Nephron (organoid): Measurements from ENCODE around the gene GMDS.
A peak's percentile ranks its signal among the peaks of the same experiment; 100 is the strongest.

Experiments
- H3K27ac Mint-ChIP-seq, 3 experiments: 2 replicates each; pipeline ENCODE4 v1.8.0; 2020; ENCODE audit warnings: mixed read lengths in 3 of 3, mild to moderate bottlenecking in 2 of 3, moderate library complexity in 1 of 3
- H3K27me3 Mint-ChIP-seq: 2 replicates; pipeline ENCODE4 v1.8.0; 2021; ENCODE audit warnings: low read depth, mild to moderate bottlenecking, moderate library complexity, mixed read lengths
- H3K36me3 Mint-ChIP-seq: 2 replicates; pipeline ENCODE4 v1.8.0; 2020; ENCODE audit warnings: low read depth, mixed read lengths
- H3K4me1 Mint-ChIP-seq: 2 replicates; pipeline ENCODE4 v1.8.0; 2020; ENCODE audit warnings: mixed read lengths
- H3K4me3 Mint-ChIP-seq, 3 experiments: 2 replicates each; pipeline ENCODE4 v1.8.0; 2020; ENCODE audit warnings: mild to moderate bottlenecking in 3 of 3, mixed read lengths in 3 of 3, moderate library complexity in 2 of 3
- H3K9me3 Mint-ChIP-seq: 2 replicates; pipeline ENCODE4 v1.8.0; 2020; ENCODE audit warnings: mixed read lengths
- TF ChIP-seq, protein P1 (sequence below), 3 experiments: fragments of 200-600 bp; sonication (generic); IDR thresholded peaks; one replicate each; pipeline ENCODE4 v1.5.0; 2021; ENCODE audit warnings: antibody characterized with exemption in 3 of 3; ENCODE audit not compliant: unreplicated experiment in 3 of 3

Gene GMDS

DNA sequence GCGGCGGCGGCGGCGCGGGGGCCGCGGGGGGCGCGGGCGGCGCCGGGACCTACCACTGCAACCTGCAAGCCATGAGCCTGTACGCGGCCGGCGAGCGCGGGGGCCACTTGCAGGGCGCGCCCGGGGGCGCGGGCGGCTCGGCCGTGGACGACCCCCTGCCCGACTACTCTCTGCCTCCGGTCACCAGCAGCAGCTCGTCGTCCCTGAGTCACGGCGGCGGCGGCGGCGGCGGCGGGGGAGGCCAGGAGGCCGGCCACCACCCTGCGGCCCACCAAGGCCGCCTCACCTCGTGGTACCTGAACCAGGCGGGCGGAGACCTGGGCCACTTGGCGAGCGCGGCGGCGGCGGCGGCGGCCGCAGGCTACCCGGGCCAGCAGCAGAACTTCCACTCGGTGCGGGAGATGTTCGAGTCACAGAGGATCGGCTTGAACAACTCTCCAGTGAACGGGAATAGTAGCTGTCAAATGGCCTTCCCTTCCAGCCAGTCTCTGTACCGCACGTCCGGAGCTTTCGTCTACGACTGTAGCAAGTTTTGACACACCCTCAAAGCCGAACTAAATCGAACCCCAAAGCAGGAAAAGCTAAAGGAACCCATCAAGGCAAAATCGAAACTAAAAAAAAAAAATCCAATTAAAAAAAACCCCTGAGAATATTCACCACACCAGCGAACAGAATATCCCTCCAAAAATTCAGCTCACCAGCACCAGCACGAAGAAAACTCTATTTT lies 633.7 kb downstream of the GMDS start:
- H3K36me3 Mint-ChIP-seq: peaks cover 21% of the 10 kb centered on the region
- no peaks in the 10 kb centered on the region for H3K9me3 Mint-ChIP-seq
- TF ChIP-seq, protein P1, sequence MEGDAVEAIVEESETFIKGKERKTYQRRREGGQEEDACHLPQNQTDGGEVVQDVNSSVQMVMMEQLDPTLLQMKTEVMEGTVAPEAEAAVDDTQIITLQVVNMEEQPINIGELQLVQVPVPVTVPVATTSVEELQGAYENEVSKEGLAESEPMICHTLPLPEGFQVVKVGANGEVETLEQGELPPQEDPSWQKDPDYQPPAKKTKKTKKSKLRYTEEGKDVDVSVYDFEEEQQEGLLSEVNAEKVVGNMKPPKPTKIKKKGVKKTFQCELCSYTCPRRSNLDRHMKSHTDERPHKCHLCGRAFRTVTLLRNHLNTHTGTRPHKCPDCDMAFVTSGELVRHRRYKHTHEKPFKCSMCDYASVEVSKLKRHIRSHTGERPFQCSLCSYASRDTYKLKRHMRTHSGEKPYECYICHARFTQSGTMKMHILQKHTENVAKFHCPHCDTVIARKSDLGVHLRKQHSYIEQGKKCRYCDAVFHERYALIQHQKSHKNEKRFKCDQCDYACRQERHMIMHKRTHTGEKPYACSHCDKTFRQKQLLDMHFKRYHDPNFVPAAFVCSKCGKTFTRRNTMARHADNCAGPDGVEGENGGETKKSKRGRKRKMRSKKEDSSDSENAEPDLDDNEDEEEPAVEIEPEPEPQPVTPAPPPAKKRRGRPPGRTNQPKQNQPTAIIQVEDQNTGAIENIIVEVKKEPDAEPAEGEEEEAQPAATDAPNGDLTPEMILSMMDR (IDR thresholded peaks at IDR 0.05; ENCODE audit: unreplicated experiment in 3 of 3): no peak
- H3K4me1 Mint-ChIP-seq: peaks cover 42% of the 10 kb centered on the region
- peaks cover 72% of the 10 kb centered on the region for H3K27me3 Mint-ChIP-seq
- H3K4me3 Mint-ChIP-seq: peak overlapping the region; percentile 87 to 99 (median 99)
- peak overlapping the region; percentile 94 to 100 (median 96) for H3K27ac Mint-ChIP-seq

DNA sequence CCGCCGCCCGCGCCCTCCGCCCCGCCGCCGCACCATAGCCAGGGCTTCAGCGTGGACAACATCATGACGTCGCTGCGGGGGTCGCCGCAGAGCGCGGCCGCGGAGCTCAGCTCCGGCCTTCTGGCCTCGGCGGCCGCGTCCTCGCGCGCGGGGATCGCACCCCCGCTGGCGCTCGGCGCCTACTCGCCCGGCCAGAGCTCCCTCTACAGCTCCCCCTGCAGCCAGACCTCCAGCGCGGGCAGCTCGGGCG lies 634.2 kb downstream of the GMDS start:
- TF ChIP-seq, protein P1 (IDR thresholded peaks at IDR 0.05; ENCODE audit: unreplicated experiment in 3 of 3): no peak
- Mint-ChIP-seq H3K27ac (no peak overlapping the region), H3K4me3 (peak overlapping the region in 1 of 3 experiments; percentile 32), H3K27me3 (peaks cover 72% of the 10 kb centered on the region), H3K36me3 (peaks cover 21% of the 10 kb centered on the region), H3K9me3 (no peaks in the 10 kb centered on the region), H3K4me1 (peaks cover 40% of the 10 kb centered on the region)

DNA sequence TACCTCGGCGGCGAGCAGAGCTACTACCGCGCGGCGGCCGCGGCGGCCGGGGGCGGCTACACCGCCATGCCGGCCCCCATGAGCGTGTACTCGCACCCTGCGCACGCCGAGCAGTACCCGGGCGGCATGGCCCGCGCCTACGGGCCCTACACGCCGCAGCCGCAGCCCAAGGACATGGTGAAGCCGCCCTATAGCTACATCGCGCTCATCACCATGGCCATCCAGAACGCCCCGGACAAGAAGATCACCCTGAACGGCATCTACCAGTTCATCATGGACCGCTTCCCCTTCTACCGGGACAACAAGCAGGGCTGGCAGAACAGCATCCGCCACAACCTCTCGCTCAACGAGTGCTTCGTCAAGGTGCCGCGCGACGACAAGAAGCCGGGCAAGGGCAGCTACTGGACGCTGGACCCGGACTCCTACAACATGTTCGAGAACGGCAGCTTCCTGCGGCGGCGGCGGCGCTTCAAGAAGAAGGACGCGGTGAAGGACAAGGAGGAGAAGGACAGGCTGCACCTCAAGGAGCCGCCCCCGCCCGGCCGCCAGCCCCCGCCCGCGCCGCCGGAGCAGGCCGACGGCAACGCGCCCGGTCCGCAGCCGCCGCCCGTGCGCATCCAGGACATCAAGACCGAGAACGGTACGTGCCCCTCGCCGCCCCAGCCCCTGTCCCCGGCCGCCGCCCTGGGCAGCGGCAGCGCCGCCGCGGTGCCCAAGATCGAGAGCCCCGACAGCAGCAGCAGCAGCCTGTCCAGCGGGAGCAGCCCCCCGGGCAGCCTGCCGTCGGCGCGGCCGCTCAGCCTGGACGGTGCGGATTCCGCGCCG lies 634.7 kb downstream of the GMDS start:
- H3K4me3 Mint-ChIP-seq: peak overlapping the region; percentile 92 to 97 (median 96)
- peaks cover 21% of the 10 kb centered on the region for H3K36me3 Mint-ChIP-seq
- H3K9me3 Mint-ChIP-seq: no peaks in the 10 kb centered on the region
- H3K4me1 Mint-ChIP-seq: peaks cover 43% of the 10 kb centered on the region
- H3K27me3 Mint-ChIP-seq: peaks cover 72% of the 10 kb centered on the region
- H3K27ac Mint-ChIP-seq: peak overlapping the region; percentile 77 to 99 (median 98)
- TF ChIP-seq, protein P1 (IDR thresholded peaks at IDR 0.05; ENCODE audit: unreplicated experiment in 3 of 3): no peak

DNA sequence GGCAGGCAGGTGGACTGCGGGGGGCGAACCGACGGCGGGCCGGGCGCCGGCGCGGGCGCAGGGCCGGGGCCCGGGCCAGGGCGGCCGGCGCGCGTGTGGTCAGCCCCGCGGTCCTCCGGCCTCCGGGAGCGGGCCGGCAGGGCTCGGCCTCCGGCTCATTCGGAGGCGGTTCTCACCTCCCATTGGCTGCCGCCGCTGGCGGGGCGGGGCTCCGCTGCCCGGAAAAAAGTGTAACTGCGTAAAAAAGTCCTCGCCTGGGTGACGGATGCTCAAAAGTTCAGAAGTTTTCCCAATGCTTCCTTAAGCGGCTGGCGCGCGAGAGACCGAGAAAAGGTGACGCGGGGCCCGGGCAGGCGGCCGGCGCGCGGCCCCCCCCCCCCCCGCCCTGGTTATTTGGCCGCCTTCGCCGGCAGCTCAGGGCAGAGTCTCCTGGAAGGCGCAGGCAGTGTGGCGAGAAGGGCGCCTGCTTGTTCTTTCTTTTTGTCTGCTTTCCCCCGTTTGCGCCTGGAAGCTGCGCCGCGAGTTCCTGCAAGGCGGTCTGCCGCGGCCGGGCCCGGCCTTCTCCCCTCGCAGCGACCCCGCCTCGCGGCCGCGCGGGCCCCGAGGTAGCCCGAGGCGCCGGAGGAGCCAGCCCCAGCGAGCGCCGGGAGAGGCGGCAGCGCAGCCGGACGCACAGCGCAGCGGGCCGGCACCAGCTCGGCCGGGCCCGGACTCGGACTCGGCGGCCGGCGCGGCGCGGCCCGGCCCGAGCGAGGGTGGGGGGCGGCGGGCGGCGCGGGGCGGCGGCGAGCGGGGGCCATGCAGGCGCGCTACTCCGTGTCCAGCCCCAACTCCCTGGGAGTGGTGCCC lies 635.5 kb downstream of the GMDS start, which contains the start of gene FOXC1:
Gene FOXC1 (plus strand): TSS at position 268 of the 849 bp plus-strand sequence. CDS start 531 bp downstream, at position 799.
- peak within 1 kb of the TSS; percentile 77 to 99 (median 98) for H3K27ac Mint-ChIP-seq

DNA sequence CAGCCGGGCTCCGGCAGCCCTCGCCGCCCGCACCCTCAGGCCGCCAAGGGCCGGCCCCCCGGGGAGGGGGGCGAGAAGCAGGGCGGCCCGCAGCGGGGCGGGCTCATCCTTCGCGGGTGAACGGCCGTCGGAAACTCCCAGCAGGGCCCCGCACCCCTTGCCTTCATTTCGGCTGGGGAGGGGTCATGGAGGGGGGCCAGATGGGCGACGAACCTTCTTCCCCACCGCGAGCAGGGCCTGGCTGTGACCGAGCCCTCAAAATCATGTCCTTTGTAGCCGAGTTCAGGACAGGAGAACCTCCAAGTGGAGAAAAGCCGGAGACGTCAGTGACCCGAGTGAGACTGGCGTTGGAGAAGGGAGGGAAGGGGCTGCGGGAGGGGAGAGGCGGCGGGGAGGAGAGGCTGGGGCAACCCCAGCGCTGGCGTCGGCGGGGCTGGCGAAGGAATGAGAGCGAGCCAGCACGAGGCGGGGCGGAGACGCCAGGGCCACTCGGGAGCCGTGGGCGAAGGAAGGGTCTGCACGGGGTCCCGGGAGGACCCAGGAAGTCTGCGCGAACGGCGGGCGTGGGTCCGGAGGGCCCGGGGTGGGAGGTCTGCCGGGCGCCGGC lies 636.3 kb downstream of the GMDS start:
- H3K4me3 Mint-ChIP-seq: peak overlapping the region; percentile 85 to 92 (median 87)
- peaks cover 21% of the 10 kb centered on the region for H3K36me3 Mint-ChIP-seq
- H3K4me1 Mint-ChIP-seq: peaks cover 42% of the 10 kb centered on the region
- peak overlapping the region; percentile 26 to 94 (median 86) for H3K27ac Mint-ChIP-seq
- no peaks in the 10 kb centered on the region for H3K9me3 Mint-ChIP-seq
- H3K27me3 Mint-ChIP-seq: peaks cover 73% of the 10 kb centered on the region
- TF ChIP-seq, protein P1 (IDR thresholded peaks at IDR 0.05; ENCODE audit: unreplicated experiment in 3 of 3): no peak

More for the DNA sequence above, 635.5 kb downstream of the GMDS start, which contains the start of gene FOXC1:
- Mint-ChIP-seq H3K4me1 (peaks cover 42% of the 10 kb centered on the region), H3K36me3 (peaks cover 21% of the 10 kb centered on the region), H3K27me3 (peaks cover 72% of the 10 kb centered on the region), H3K9me3 (no peaks in the 10 kb centered on the region), H3K4me3 (peak within 1 kb of the TSS; percentile 92 to 97 (median 96))
- TF ChIP-seq, protein P1 (IDR thresholded peaks at IDR 0.05; ENCODE audit: unreplicated experiment in 3 of 3): no peak
